BLaER1 treated with 17β-estradiol and CSF1 and Interleukin-3, amounts not matched to agents 10 nM and 100 nM (cell line): ENCODE measurements around the gene NPW.

Source experiments
- H3K27ac ChIP-seq, 11 experiments: shearing (Covaris generic); formaldehyde crosslinking; 2 replicates each; pipeline ENCODE4 v1.8.1; 2022
- H3K27me3 ChIP-seq, 11 experiments: shearing (Covaris generic); formaldehyde crosslinking; 2 replicates each; pipeline ENCODE4 v1.8.1; 2022
- H3K36me3 ChIP-seq, 11 experiments: shearing (Covaris generic); formaldehyde crosslinking; 2 replicates each; pipeline ENCODE4 v1.8.1; 2022
- H3K4me1 ChIP-seq, 10 experiments: shearing (Covaris generic); formaldehyde crosslinking; 2 replicates each; pipeline ENCODE4 v1.8.1; 2022
- H3K4me2 ChIP-seq, 11 experiments: shearing (Covaris generic); formaldehyde crosslinking; 2 replicates each; pipeline ENCODE4 v1.8.1; 2022
- H3K4me3 ChIP-seq, 10 experiments: shearing (Covaris generic); formaldehyde crosslinking; 2 replicates each; pipeline ENCODE4 v1.8.1; 2022
- H3K9ac ChIP-seq, 11 experiments: shearing (Covaris generic); formaldehyde crosslinking; 2 replicates each; pipeline ENCODE4 v1.8.1; 2022
- H3K9me3 ChIP-seq, 11 experiments: shearing (Covaris generic); formaldehyde crosslinking; replicated peaks in 1 of 11; 2 replicates each; pipeline ENCODE4 v1.8.1; 2022
- H4K20me1 ChIP-seq, 11 experiments: shearing (Covaris generic); formaldehyde crosslinking; 2 replicates each; pipeline ENCODE4 v1.8.1; 2022
- Cebpa-rat ChIP-seq, 11 experiments: shearing (Covaris generic); IDR thresholded peaks; 2 replicates each; pipeline ENCODE4 v1.8.1; 2022

NPW gene

GRCh38 chr16:2037647-2038381, 18.2 kb downstream of the NPW start:
- H3K27ac ChIP-seq, result peak overlapping the region in 6 of 11 experiments; percentile 16 to 73 (median 44); a peak in 13 of 22 replicates
- peak overlapping the region; percentile 76 to 98 (median 92) for H3K4me2 ChIP-seq
- peak overlapping the region in 9 of 11 experiments; percentile 21 to 64 (median 35); a peak in 10 of 22 replicates for H3K9ac ChIP-seq
- H3K9me3 ChIP-seq, result no peaks in the 10 kb centered on the region
- H3K36me3 ChIP-seq, result peaks cover 0 to 24% (median 0%) of the 10 kb centered on the region in 11 experiments; a peak in 8 of 22 replicates
- no peaks in the 10 kb centered on the region for H3K27me3 ChIP-seq
- H3K4me3 ChIP-seq, result no peak overlapping the region
- TF ChIP-seq Cebpa-rat (IDR thresholded peaks at IDR 0.05), result no peak
- peaks cover 0 to 65% (median 9%) of the 10 kb centered on the region in 11 experiments; a peak in 11 of 22 replicates for H4K20me1 ChIP-seq
- peaks cover 95 to 98% (median 97%) of the 10 kb centered on the region in 10 experiments for H3K4me1 ChIP-seq

GRCh38 chr16:2038382-2039231, 19.0 kb downstream of the NPW start:
- Histone ChIP-seq H4K20me1 (peaks cover 0 to 65% (median 10%) of the 10 kb centered on the region in 11 experiments; a peak in 11 of 22 replicates), H3K9ac (peak overlapping the region; percentile 1 to 72 (median 48); a peak in 20 of 22 replicates), H3K4me3 (peak overlapping the region in 3 of 10 experiments; percentile 7 to 22 (median 19); a peak in 4 of 20 replicates), H3K27ac (peak overlapping the region in 10 of 11 experiments; percentile 2 to 71 (median 34); a peak in 13 of 22 replicates), H3K9me3 (no peaks in the 10 kb centered on the region), H3K36me3 (peaks cover 0 to 28% (median 0%) of the 10 kb centered on the region in 11 experiments; a peak in 8 of 22 replicates), H3K4me2 (peak overlapping the region; percentile 76 to 97 (median 92)), H3K4me1 (peaks cover 94 to 98% (median 97%) of the 10 kb centered on the region in 10 experiments), H3K27me3 (no peaks in the 10 kb centered on the region)
- TF ChIP-seq Cebpa-rat (IDR thresholded peaks at IDR 0.05), result no peak

- Histone ChIP-seq H3K4me2 (peak overlapping the region; percentile 76 to 96 (median 92)), H3K27me3 (no peaks in the 10 kb centered on the region), H3K36me3 (peaks cover 0 to 28% (median 0%) of the 10 kb centered on the region in 11 experiments; a peak in 8 of 22 replicates), H3K9ac (peak overlapping the region; percentile 1 to 72 (median 48); a peak in 20 of 22 replicates), H3K4me3 (peak overlapping the region in 4 of 10 experiments; percentile 7 to 37 (median 27); a peak in 4 of 20 replicates), H3K27ac (peak overlapping the region in 9 of 11 experiments; percentile 2 to 71 (median 23); a peak in 15 of 22 replicates), H3K9me3 (no peaks in the 10 kb centered on the region), H3K4me1 (peaks cover 96 to 98% (median 98%) of the 10 kb centered on the region in 10 experiments), H4K20me1 (peaks cover 0 to 65% (median 10%) of the 10 kb centered on the region in 11 experiments; a peak in 11 of 22 replicates)
- TF ChIP-seq Cebpa-rat (IDR thresholded peaks at IDR 0.05), result no peak
Observed at GRCh38 chr16:2039274-2040031, 19.9 kb downstream of the NPW start.

GRCh38 chr16:2040041-2040786, 20.6 kb downstream of the NPW start:
- Histone ChIP-seq H3K9me3 (no peaks in the 10 kb centered on the region), H3K36me3 (peaks cover 0 to 28% (median 0%) of the 10 kb centered on the region in 11 experiments; a peak in 8 of 22 replicates), H3K27ac (peak overlapping the region in 6 of 11 experiments; percentile 3 to 71 (median 58); a peak in 8 of 22 replicates), H3K4me1 (peaks cover 94 to 98% (median 98%) of the 10 kb centered on the region in 10 experiments), H3K27me3 (no peaks in the 10 kb centered on the region), H3K4me3 (no peak overlapping the region), H3K4me2 (peak overlapping the region; percentile 76 to 96 (median 92)), H4K20me1 (peaks cover 0 to 62% (median 10%) of the 10 kb centered on the region in 11 experiments; a peak in 11 of 22 replicates), H3K9ac (peak overlapping the region in 8 of 11 experiments; percentile 1 to 72 (median 53); a peak in 8 of 22 replicates)
- TF ChIP-seq Cebpa-rat (IDR thresholded peaks at IDR 0.05), result no peak

GRCh38 chr16:2040787-2041522, 21.4 kb downstream of the NPW start:
- Histone ChIP-seq H3K27ac (peak overlapping the region in 5 of 11 experiments; percentile 51 to 71 (median 65); a peak in 8 of 22 replicates), H3K4me2 (peak overlapping the region; percentile 76 to 96 (median 92)), H4K20me1 (peaks cover 0 to 54% (median 10%) of the 10 kb centered on the region in 11 experiments; a peak in 11 of 22 replicates), H3K4me3 (no peak overlapping the region), H3K4me1 (peaks cover 88 to 98% (median 98%) of the 10 kb centered on the region in 10 experiments), H3K9ac (peak overlapping the region in 5 of 11 experiments; percentile 8 to 72 (median 65); a peak in 6 of 22 replicates), H3K27me3 (no peaks in the 10 kb centered on the region), H3K9me3 (no peaks in the 10 kb centered on the region), H3K36me3 (peaks cover 0 to 25% (median 0%) of the 10 kb centered on the region in 11 experiments; a peak in 8 of 22 replicates)
- no peak for TF ChIP-seq Cebpa-rat (IDR thresholded peaks at IDR 0.05)

GRCh38 chr16:2042171-2042985, 22.8 kb downstream of the NPW start:
- Histone ChIP-seq H3K27me3 (no peaks in the 10 kb centered on the region), H3K4me3 (peak overlapping the region in 2 of 10 experiments; percentile 10 to 34; a peak in 1 of 20 replicates), H3K9me3 (no peaks in the 10 kb centered on the region), H3K4me2 (peak overlapping the region; percentile 76 to 96 (median 92)), H4K20me1 (peaks cover 0 to 40% (median 8%) of the 10 kb centered on the region in 11 experiments; a peak in 10 of 22 replicates), H3K9ac (peak overlapping the region; percentile 20 to 68 (median 50); a peak in 17 of 22 replicates), H3K27ac (peak overlapping the region in 8 of 11 experiments; percentile 1 to 71 (median 52); a peak in 15 of 22 replicates), H3K36me3 (peaks cover 0 to 12% (median 0%) of the 10 kb centered on the region in 11 experiments; a peak in 7 of 22 replicates), H3K4me1 (peaks cover 86 to 98% (median 97%) of the 10 kb centered on the region in 10 experiments)
- TF ChIP-seq Cebpa-rat (IDR thresholded peaks at IDR 0.05), result no peak
